GM12874 (cell line): ENCODE results near the gene RSBN1L.

ENCODE experiments used
- CTCF ChIP-seq: IDR thresholded peaks from 2 replicates; pipeline ENCODE4 v1.5.1; 2011; ENCODE audit warnings: low read depth, mild to moderate bottlenecking, control low read depth, low read length, moderate library complexity; ENCODE audit not compliant: insufficient read depth

The RSBN1L gene

GRCh38 chr7:77765906-77766800, 69.9 kb downstream of the RSBN1L start:
- TF ChIP-seq CTCF = no peak

- no peak for TF ChIP-seq CTCF
Measured at GRCh38 chr7:77766801-77767605, 70.7 kb downstream of the RSBN1L start.

GRCh38 chr7:77770316-77770715, 74.1 kb downstream of the RSBN1L start:
- TF ChIP-seq CTCF = no peak

GRCh38 chr7:77771901-77772300, 75.6 kb downstream of the RSBN1L start:
- TF ChIP-seq CTCF = no peak

- no peak for TF ChIP-seq CTCF
Measured at GRCh38 chr7:77778535-77778934, 82.3 kb downstream of the RSBN1L start.

- no peak for TF ChIP-seq CTCF
Measured at GRCh38 chr7:77782383-77782782, 86.1 kb downstream of the RSBN1L start.

- no peak for TF ChIP-seq CTCF
Measured at GRCh38 chr7:77783111-77783510, 86.9 kb downstream of the RSBN1L start.
